ENCODE data around the gene PTPRD.

GRCh38 chr9:10226996-10227395 lies 385.8 kb downstream of the PTPRD start:
- no peak for TF ChIP-seq POLR2A (IDR thresholded peaks at IDR 0.05; ENCODE audit: low read depth, low read length)
- no peak for TF ChIP-seq POLR2AphosphoS5 (IDR thresholded peaks at IDR 0.05; ENCODE audit: low read depth, low read length)
- TF ChIP-seq TAF1 (IDR thresholded peaks at IDR 0.05; ENCODE audit: borderline replicate concordance, low read depth, low read length) = no peak

All from GM12892 (cell line).